Adrenal gland (tissue), 12 donors: ENCODE measurements around the gene OTUD3. TPM values are rescaled to one million over a fixed set of nuclear protein-coding genes. Genes with fewer than 3 reads are reported as not detected.
"Not testable (repeated sequence)": the region's sequence is repeated elsewhere in the genome, so short reads cannot be mapped to it uniquely, and the experiment has no call there.

ENCODE experiments used
- DNase-seq, 7 donors: peaks; one replicate each; pipeline ENCODE4 v3.0.0-alpha.2; 2019 to 2020
- H3K27ac ChIP-seq, 5 donors: fragments of 200-600 bp; sonication (generic) in 4 of 5; 1 replicate in 3 of 5; 2 replicates in 2 of 5; pipeline versions ENCODE4 v1.5.1 to v1.8.0; 2016 to 2020; ENCODE audit warnings: mild to moderate bottlenecking in 1 of 5
- H3K27me3 ChIP-seq: fragments of 200-600 bp; 2 replicates; pipeline ENCODE4 v1.8.0; 2021
- H3K36me3 ChIP-seq, 2 donors: fragments of 200-600 bp; replicated peaks in 1 of 2; 1 replicate in 1 of 2; 2 replicates in 1 of 2; pipeline versions ENCODE4 v1.5.1 to v1.8.0; 2018 to 2022
- H3K4me1 ChIP-seq, 2 donors: fragments of 200-600 bp; replicated peaks in 1 of 2; 1 replicate in 1 of 2; 2 replicates in 1 of 2; pipeline versions ENCODE4 v1.5.1 to v1.8.0; 2018 to 2021
- H3K4me3 ChIP-seq, 4 donors: fragments of 200-600 bp; sonication (generic) in 3 of 4; one replicate each; pipeline ENCODE4 v1.5.1; 2016 to 2018
- H3K9me3 ChIP-seq, 3 donors: fragments of 200-600 bp; sonication (generic) in 1 of 3; replicated peaks in 1 of 3; 1 replicate in 2 of 3; 2 replicates in 1 of 3; pipeline versions ENCODE4 v1.5.1 to v1.8.0; 2016 to 2021
- CTCF ChIP-seq, 6 experiments: fragments of 450-650 bp in 4 of 6; fragments of 200-600 bp in 2 of 6; sonication (generic) in 1 of 6; IDR thresholded peaks; 1 replicate in 5 of 6; 2 replicates in 1 of 6; pipeline versions ENCODE4 v1.5.1 to v1.8.0; 2016 to 2021; ENCODE audit warnings: antibody characterized with exemption in 6 of 6, mild to moderate bottlenecking in 2 of 6, moderate library complexity in 1 of 6
- POLR2A ChIP-seq, 2 donors: fragments of 450-650 bp; IDR thresholded peaks; one replicate each; pipeline ENCODE4 v1.6.1; 2017; ENCODE audit warnings: antibody characterized with exemption in 2 of 2, mild to moderate bottlenecking in 2 of 2, moderate library complexity in 1 of 2
- WGBS, 4 donors: extraction: QIAGEN DNeasy Blood & Tissue Kit in 2 of 4; methylation state at CpG; one replicate each; pipeline versions ENCODE4 v1.1.5 to v1.1.7; 2013 to 2017; 5-methylcytosine and 5-hydroxymethylcytosine counted together
- intact Hi-C, 2 donors: fragments of 100-400 bp; cut with DNase I; formaldehyde crosslinking; loops; one replicate each; pipeline versions ENCODE4 v1.14.1 to v1.15.0; 2022 to 2023
- polyA plus RNA-seq, 3 donors: library from polyadenylated mRNA; stranded (reverse); fragments of 200-250 nt in 2 of 3; fragments of 350-450 nt in 1 of 3; fragmentation: Illumina TruSeq in 1 of 3; extraction: RNeasy Lipid Tissue Mini Kit (QIAGEN cat#74804) in 1 of 3; gene quantifications; one replicate each; pipeline ENCODE4 v1.2.3, GENCODE V29; 2013 to 2014
- total RNA-seq, 9 donors: library from RNA; depleted of rRNA in 4 of 9; stranded (reverse); fragments of >200 nt in 4 of 9; fragments of 120-200 nt in 1 of 9; fragmentation: NEBNext Ultra II Directional in 1 of 9; extraction: Animal tissue kit (Norgen Biotek cat#: 25700) in 1 of 9; gene quantifications; one replicate each; pipeline versions ENCODE4 v1.1.0 to v1.2.4, GENCODE V29; 2013 to 2023
- donor health status: healthy with polysubstance abuse.
- donor health status: Bipolar disorder and iron deficiency.
- donor health status: DM: yes; HTN: yes; CAD: no.
- donor health status: DM: no; HTN: no; CAD: no.
- donor health status: DM: no; HTN: no; CAD: no.
- donor health status: DM: yes; HTN: yes; CAD: no.

The OTUD3 gene
- total and polyA plus RNA-seq, 12 donors = 3.0 to 15.3 (median 5.5) TPM

DNA sequence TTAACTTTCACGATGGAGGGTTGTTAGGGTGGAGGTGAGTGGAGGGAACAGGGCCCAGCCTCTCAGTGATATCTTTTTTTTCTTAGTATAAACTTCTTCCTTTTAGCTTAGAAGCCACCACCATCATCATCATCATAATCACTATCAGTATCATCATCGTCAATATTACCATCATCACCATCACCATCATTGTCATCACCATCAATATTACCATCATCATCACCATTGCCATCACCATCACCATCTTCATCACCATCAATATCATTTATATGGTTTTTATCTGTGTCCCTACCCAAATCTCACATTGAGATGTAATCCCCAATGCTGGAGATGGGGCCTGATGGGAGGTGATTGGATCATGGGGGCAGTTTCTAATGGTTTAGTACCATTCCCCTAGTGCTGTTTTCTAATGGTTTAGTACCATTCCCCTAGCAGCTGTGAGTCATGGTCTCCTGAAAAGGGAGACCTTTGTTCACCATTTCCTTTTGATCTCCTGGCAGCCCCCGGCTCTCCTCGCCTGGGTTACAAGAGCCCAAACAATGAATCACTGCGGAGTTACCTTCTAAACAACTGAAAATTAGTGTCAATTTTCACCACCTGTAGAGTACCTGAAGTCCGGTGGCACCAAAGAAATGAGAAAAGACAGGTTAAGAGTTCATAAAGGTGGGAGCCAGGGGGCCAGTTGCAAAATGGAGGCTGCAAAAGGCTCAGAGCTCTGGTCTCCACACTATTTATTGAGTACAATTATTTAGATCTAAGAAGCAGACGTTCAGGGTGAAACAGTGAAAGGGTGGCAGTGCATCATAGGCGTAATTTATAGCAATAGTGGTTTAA, 44.3 kb downstream of the OTUD3 start:
- Histone ChIP-seq H3K4me1 (no peaks in the 10 kb centered on the region), H3K36me3 (no peaks in the 10 kb centered on the region), H3K27ac (no peak overlapping the region), H3K9me3 (no peaks in the 10 kb centered on the region), H3K4me3 (no peak overlapping the region), H3K27me3 (no peaks in the 10 kb centered on the region)
- DNase-seq = no peak
- WGBS, 4 donors = 62 to 78% (median 65%) methylated on average over 8 of the region's 8 CpGs
- TF ChIP-seq CTCF (IDR thresholded peaks at IDR 0.05) (no peak), POLR2A (IDR thresholded peaks at IDR 0.05) (no peak)
- intact Hi-C loops = no loop called here

DNA sequence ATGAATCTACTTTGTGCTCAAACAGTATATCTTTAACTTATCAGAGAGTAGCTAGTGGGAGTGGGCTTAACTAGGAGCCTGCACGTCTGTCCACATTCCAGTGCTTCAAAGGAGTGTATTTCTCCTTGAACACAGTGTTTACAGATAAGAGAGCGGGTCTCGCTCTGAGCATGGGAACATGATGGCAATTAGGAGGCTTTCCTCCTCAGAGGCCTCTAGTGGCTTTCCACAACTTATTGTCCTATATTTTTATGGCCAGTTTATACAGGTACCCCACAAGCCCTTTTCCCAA, 44.9 kb downstream of the OTUD3 start:
- H3K4me3 ChIP-seq, H3K4me1 ChIP-seq, H3K27me3 ChIP-seq, H3K36me3 ChIP-seq, H3K9me3 ChIP-seq, H3K27ac ChIP-seq, DNase-seq, intact Hi-C loops: not testable (repeated sequence)
- WGBS, 4 donors = 41 to 45% (median 43%) methylated on average over 3 of the region's 3 CpGs

GRCh38 chr1:19932866-19933265, 50.7 kb downstream of the OTUD3 start:
- no peaks in the 10 kb centered on the region for H3K36me3 ChIP-seq
- no peak for DNase-seq
- H3K27ac ChIP-seq = no peak overlapping the region
- no peaks in the 10 kb centered on the region for H3K9me3 ChIP-seq
- no peak overlapping the region for H3K4me3 ChIP-seq
- H3K27me3 ChIP-seq = no peaks in the 10 kb centered on the region
- H3K4me1 ChIP-seq = no peaks in the 10 kb centered on the region
- TF ChIP-seq POLR2A (IDR thresholded peaks at IDR 0.05) (no peak), CTCF (IDR thresholded peaks at IDR 0.05) (no peak)
- intact Hi-C loops = no loop called here
- 0 to 41% (median 0%) methylated on average over 1 of the region's 1 CpG for WGBS, 4 donors

- TF ChIP-seq POLR2A (IDR thresholded peaks at IDR 0.05) (no peak), CTCF (IDR thresholded peaks at IDR 0.05) (no peak)
- WGBS, 4 donors = 89 to 94% (median 90%) methylated on average over 7 of the region's 7 CpGs
- Histone ChIP-seq H3K4me3 (no peak overlapping the region), H3K36me3 (no peaks in the 10 kb centered on the region), H3K27ac (no peak overlapping the region), H3K4me1 (no peaks in the 10 kb centered on the region), H3K27me3 (no peaks in the 10 kb centered on the region), H3K9me3 (no peaks in the 10 kb centered on the region)
- intact Hi-C loops = no loop called here
- DNase-seq = no peak
These were observed 52.1 kb downstream of the OTUD3 start for GRCh38 chr1:19934336-19934735.
